Nephron progenitor cell (in vitro differentiated cells): Measurements from ENCODE around the gene PAX5.

Source experiments
- DNase-seq: peaks from one replicate; pipeline ENCODE4 v3.0.0; 2021
- H3K27ac Mint-ChIP-seq: 2 replicates; pipeline ENCODE4 v1.8.0; 2021; ENCODE audit warnings: mild to moderate bottlenecking, moderate library complexity, mixed read lengths
- H3K27me3 Mint-ChIP-seq: 2 replicates; pipeline ENCODE4 v1.8.0; 2021; ENCODE audit warnings: mild to moderate bottlenecking, low read depth, mixed read lengths; ENCODE audit not compliant: poor library complexity
- H3K36me3 Mint-ChIP-seq: 2 replicates; pipeline ENCODE4 v1.8.0; 2021; ENCODE audit warnings: low read depth, mixed read lengths
- H3K4me1 Mint-ChIP-seq: 2 replicates; pipeline ENCODE4 v1.8.0; 2021; ENCODE audit warnings: mixed read lengths
- H3K4me3 Mint-ChIP-seq: 2 replicates; pipeline ENCODE4 v1.8.0; 2021; ENCODE audit warnings: mild to moderate bottlenecking, moderate library complexity, mixed read lengths
- H3K9me3 Mint-ChIP-seq: 2 replicates; pipeline ENCODE4 v1.8.0; 2021; ENCODE audit warnings: mild to moderate bottlenecking, moderate library complexity, mixed read lengths
- CTCF ChIP-seq: fragments of 200-600 bp; sonication (generic); IDR thresholded peaks from 2 replicates; pipeline ENCODE4 v1.5.0; 2021; ENCODE audit warnings: antibody characterized with exemption

Gene PAX5

GRCh38 chr9:36862206-36863145 lies 171.6 kb downstream of the PAX5 start:
- no peaks in the 10 kb centered on the region for H3K9me3 Mint-ChIP-seq
- peaks cover 64% of the 10 kb centered on the region for H3K27me3 Mint-ChIP-seq

GRCh38 chr9:36861528-36862205 lies 172.4 kb downstream of the PAX5 start:
- Mint-ChIP-seq H3K27me3 (peaks cover 60% of the 10 kb centered on the region), H3K36me3 (no peaks in the 10 kb centered on the region), H3K27ac (no peak overlapping the region), H3K9me3 (no peaks in the 10 kb centered on the region), H3K4me1 (peaks cover 68% of the 10 kb centered on the region), H3K4me3 (no peak overlapping the region)
- TF ChIP-seq CTCF = no peak
- DNase-seq = no peak

More at GRCh38 chr9:36862206-36863145, 171.6 kb downstream of the PAX5 start:
- H3K4me3 Mint-ChIP-seq = no peak overlapping the region
- peak; percentile 66 for DNase-seq
- peaks cover 68% of the 10 kb centered on the region for H3K4me1 Mint-ChIP-seq
- peak; percentile 65 for TF ChIP-seq CTCF
- no peak overlapping the region for H3K27ac Mint-ChIP-seq
- no peaks in the 10 kb centered on the region for H3K36me3 Mint-ChIP-seq

DNA sequence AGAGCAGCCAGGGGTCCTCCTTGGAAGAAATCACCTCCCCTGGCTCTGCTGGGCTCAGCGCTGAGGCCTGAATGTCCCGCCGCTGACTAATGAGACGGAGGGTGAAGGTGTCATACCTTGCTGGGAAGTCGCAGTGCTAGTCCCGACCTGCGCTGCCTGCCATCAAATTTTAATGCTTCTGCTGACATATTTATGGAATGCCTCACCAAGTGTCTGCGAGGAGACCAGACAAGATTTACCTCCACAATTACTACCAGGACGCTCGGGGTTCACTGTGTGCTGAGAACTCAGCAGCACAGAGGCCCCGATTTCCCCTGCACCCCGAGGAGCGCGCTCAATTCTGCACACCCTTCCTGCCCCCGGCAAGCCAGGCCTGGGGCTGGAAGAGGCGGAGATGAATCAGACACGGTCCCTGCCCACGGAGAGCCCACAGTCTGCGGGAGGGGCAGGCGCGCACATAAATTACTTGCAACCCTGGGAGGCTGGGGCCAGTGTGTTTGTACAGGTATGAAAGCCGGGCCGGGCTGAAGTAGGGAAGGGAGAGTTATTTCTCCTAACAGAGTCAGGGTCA lies 175.2 kb downstream of the PAX5 start:
- peak; percentile 59 for DNase-seq
- H3K9me3 Mint-ChIP-seq = no peaks in the 10 kb centered on the region
- TF ChIP-seq CTCF = no peak
- peak overlapping the region; percentile 39 for H3K4me3 Mint-ChIP-seq
- peaks cover 68% of the 10 kb centered on the region for H3K4me1 Mint-ChIP-seq
- no peaks in the 10 kb centered on the region for H3K36me3 Mint-ChIP-seq
- H3K27me3 Mint-ChIP-seq = peaks cover 39% of the 10 kb centered on the region
- H3K27ac Mint-ChIP-seq = peak overlapping the region; percentile 66

- peak; percentile 37 for TF ChIP-seq CTCF
- H3K36me3 Mint-ChIP-seq = no peaks in the 10 kb centered on the region
- peak overlapping the region; percentile 17 for H3K4me3 Mint-ChIP-seq
- no peak overlapping the region for H3K27ac Mint-ChIP-seq
- H3K9me3 Mint-ChIP-seq = no peaks in the 10 kb centered on the region
- peak; percentile 51 for DNase-seq
- H3K27me3 Mint-ChIP-seq = peaks cover 43% of the 10 kb centered on the region
- H3K4me1 Mint-ChIP-seq = peaks cover 78% of the 10 kb centered on the region
These were observed 178.4 kb downstream of the PAX5 start for GRCh38 chr9:36855448-36856315.

DNA sequence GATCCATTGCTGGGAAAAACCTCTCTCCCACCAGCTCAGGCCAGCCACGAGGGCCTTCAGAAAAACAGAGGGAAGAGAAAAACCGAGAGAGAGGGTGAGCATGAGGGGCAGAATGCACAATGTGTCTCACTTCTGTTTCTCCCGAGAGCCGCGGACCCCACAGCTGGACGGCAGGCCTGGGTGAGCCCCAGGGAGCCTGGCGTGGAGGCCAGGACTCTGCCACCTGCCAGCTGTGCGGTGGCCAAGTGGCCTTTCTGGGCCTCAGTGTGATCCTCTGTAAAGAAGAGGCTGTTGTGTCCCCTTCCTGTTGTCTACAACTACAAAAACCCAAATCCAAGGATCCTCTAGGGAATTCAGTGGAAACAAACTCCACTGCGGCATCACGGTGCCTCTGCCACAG lies 179.3 kb downstream of the PAX5 start:
- no peak overlapping the region for H3K4me3 Mint-ChIP-seq
- no peak for DNase-seq

More for the DNA sequence above, 179.3 kb downstream of the PAX5 start:
- no peaks in the 10 kb centered on the region for H3K36me3 Mint-ChIP-seq
- H3K4me1 Mint-ChIP-seq = peaks cover 78% of the 10 kb centered on the region
- no peak for TF ChIP-seq CTCF
- H3K27ac Mint-ChIP-seq = peak overlapping the region; percentile 33
- peaks cover 45% of the 10 kb centered on the region for H3K27me3 Mint-ChIP-seq
- no peaks in the 10 kb centered on the region for H3K9me3 Mint-ChIP-seq
